Measurements from ENCODE around the gene CAMTA2. TPM values are rescaled to one million over a fixed set of nuclear protein-coding genes. Genes with fewer than 3 reads are reported as not detected.

The CAMTA2 gene
- total and polyA plus RNA-seq, 2 donors from 2014 or later, result 40.1 to 47.1 TPM

DNA sequence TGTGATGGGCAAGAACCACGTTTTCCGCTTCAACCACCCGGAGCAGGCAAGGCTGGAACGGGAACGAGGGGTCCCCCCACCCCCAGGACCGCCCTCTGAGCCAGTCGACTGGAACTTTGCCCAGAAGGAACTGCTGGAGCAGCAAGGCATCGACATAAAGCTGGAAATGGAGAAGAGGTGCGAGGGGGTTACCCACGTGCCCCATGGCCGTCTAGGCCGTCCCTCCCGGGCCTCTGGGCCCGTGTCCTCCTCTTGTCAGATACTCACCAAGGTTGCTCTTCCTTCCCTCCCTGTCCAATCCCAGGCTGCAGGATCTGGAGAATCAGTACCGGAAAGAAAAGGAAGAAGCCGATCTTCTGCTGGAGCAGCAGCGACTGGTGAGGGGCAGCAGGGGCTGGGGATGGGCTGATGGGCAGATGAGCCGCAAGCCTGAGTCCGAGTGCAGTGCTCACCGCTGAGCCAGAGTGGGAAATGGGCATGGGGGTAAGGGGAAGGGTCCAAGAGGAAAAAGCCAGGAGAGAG, 33.1 kb upstream of the CAMTA2 start:
- no peak overlapping the region for H3K9ac ChIP-seq (ENCODE audit: low read length in 3 of 3)
- no peak for FAIRE-seq
- intact Hi-C loops (cut with DNase I), result no loop called here
- no peaks in the 10 kb centered on the region for H3K27me3 ChIP-seq (ENCODE audit: control insufficient read depth, insufficient read depth, low read length)
- DNase-seq, result no peak
- H3K4me3 ChIP-seq (ENCODE audit: low read length in 3 of 3), result no peak overlapping the region
- no peaks in the 10 kb centered on the region for H3K4me1 ChIP-seq (ENCODE audit: control insufficient read depth in 2 of 3, insufficient read depth in 2 of 3, low read depth in 1 of 3, low read length in 3 of 3)
- TF ChIP-seq, protein P1, sequence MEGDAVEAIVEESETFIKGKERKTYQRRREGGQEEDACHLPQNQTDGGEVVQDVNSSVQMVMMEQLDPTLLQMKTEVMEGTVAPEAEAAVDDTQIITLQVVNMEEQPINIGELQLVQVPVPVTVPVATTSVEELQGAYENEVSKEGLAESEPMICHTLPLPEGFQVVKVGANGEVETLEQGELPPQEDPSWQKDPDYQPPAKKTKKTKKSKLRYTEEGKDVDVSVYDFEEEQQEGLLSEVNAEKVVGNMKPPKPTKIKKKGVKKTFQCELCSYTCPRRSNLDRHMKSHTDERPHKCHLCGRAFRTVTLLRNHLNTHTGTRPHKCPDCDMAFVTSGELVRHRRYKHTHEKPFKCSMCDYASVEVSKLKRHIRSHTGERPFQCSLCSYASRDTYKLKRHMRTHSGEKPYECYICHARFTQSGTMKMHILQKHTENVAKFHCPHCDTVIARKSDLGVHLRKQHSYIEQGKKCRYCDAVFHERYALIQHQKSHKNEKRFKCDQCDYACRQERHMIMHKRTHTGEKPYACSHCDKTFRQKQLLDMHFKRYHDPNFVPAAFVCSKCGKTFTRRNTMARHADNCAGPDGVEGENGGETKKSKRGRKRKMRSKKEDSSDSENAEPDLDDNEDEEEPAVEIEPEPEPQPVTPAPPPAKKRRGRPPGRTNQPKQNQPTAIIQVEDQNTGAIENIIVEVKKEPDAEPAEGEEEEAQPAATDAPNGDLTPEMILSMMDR (IDR thresholded peaks at IDR 0.05; ENCODE audit: borderline replicate concordance, extremely low read depth, insufficient read depth), result no peak
- no peak overlapping the region for H3K27ac ChIP-seq (ENCODE audit: low read depth in 2 of 2, low read length in 2 of 2)
- no peaks in the 10 kb centered on the region for H3K9me3 ChIP-seq (ENCODE audit: control insufficient read depth in 2 of 3, insufficient read depth in 1 of 3, low read length in 3 of 3)
- peaks cover 0 to 26% (median 18%) of the 10 kb centered on the region in 3 donors for H3K36me3 ChIP-seq (ENCODE audit: control insufficient read depth in 2 of 3, insufficient read depth in 3 of 3, low read length in 3 of 3)

DNA sequence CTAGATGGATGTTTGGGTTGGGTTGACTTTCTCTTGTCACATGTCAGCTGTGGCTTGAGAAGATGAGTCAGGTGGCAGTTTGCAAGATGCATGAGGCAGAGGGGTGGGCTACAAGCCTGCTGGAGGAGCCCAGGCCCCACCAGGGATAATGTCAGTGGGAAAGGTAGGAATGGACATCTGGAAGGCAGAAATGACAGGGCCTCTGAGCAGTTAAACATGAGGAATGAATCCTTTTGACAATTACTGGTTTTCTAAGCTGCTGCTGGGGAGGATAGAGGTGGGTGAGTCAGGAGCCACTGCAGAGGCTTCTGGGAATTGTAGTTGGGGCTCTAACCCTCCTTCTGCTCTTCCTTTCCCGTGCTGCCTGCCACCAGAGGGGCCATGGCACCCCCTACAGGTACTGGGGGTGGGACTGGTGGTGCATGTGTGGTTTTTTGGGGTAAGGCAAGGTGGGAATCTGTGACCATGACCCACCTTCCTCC, 32.0 kb upstream of the CAMTA2 start:
- H3K9ac ChIP-seq (ENCODE audit: low read length in 3 of 3), result no peak overlapping the region
- H3K4me1 ChIP-seq (ENCODE audit: control insufficient read depth in 2 of 3, insufficient read depth in 2 of 3, low read depth in 1 of 3, low read length in 3 of 3), result no peaks in the 10 kb centered on the region
- no peak overlapping the region for H3K27ac ChIP-seq (ENCODE audit: low read depth in 2 of 2, low read length in 2 of 2)
- H3K9me3 ChIP-seq (ENCODE audit: control insufficient read depth in 2 of 3, insufficient read depth in 1 of 3, low read length in 3 of 3), result no peaks in the 10 kb centered on the region
- DNase-seq (no peak), FAIRE-seq (no peak)
- TF ChIP-seq, protein P1 (IDR thresholded peaks at IDR 0.05; ENCODE audit: borderline replicate concordance, extremely low read depth, insufficient read depth), result no peak
- H3K36me3 ChIP-seq (ENCODE audit: control insufficient read depth in 2 of 3, insufficient read depth in 3 of 3, low read length in 3 of 3), result peaks cover 0 to 33% (median 22%) of the 10 kb centered on the region in 3 donors
- no peaks in the 10 kb centered on the region for H3K27me3 ChIP-seq (ENCODE audit: control insufficient read depth, insufficient read depth, low read length)
- H3K4me3 ChIP-seq (ENCODE audit: low read length in 3 of 3), result no peak overlapping the region
- intact Hi-C loops (cut with DNase I), result no loop called here

DNA sequence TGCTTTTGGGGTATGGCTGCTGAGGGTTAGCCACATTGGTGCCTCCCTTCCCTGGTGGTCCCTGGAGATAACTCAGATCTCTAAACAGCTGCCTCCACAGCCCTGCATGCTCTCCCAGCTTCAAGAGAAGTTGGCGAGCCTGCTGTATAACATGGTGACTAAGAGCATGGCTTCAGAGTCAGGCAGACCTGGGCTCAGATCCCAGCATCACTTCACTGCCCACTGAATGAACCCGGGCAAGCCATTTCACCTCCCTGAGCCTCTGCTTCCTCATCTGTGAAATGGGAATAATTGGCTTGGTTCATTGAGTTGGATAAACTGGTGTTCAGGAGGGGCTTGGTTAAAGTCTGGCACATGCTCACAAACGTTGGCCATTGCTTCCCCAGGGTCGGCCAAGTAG, 26.9 kb upstream of the CAMTA2 start:
- Histone ChIP-seq H3K9ac (ENCODE audit: low read length in 3 of 3) (no peak overlapping the region), H3K4me3 (ENCODE audit: low read length in 3 of 3) (no peak overlapping the region), H3K4me1 (ENCODE audit: control insufficient read depth in 2 of 3, insufficient read depth in 2 of 3, low read depth in 1 of 3, low read length in 3 of 3) (no peaks in the 10 kb centered on the region), H3K9me3 (ENCODE audit: control insufficient read depth in 2 of 3, insufficient read depth in 1 of 3, low read length in 3 of 3) (no peaks in the 10 kb centered on the region), H3K27ac (ENCODE audit: low read depth in 2 of 2, low read length in 2 of 2) (no peak overlapping the region), H3K36me3 (ENCODE audit: control insufficient read depth in 2 of 3, insufficient read depth in 3 of 3, low read length in 3 of 3) (peaks cover 0 to 30% (median 22%) of the 10 kb centered on the region in 3 donors), H3K27me3 (ENCODE audit: control insufficient read depth, insufficient read depth, low read length) (no peaks in the 10 kb centered on the region)
- FAIRE-seq (no peak), DNase-seq (no peak)
- TF ChIP-seq, protein P1 (IDR thresholded peaks at IDR 0.05; ENCODE audit: borderline replicate concordance, extremely low read depth, insufficient read depth), result no peak
- intact Hi-C loops (cut with DNase I), result no loop called here

DNA sequence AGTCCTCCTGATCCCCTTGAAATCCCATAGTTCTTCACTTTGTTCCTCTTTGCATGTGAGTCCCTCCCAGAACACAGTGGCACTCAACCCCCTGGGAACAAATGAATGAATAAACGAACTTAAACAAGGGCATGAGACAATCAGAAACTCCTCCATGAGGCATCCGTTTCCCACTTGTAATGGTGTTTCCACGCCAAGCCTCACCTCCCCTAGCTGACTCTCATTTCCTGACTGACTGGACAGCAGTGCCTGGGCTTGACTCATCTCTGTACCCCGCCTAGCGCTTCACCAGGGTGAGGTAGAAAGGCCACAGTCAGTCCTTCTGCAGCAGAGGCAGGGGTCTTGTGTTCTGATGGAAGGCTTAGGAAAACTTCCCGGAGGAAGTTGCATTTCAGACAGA, 24.5 kb upstream of the CAMTA2 start:
- intact Hi-C loops (cut with DNase I), result no loop called here
- Histone ChIP-seq H3K27ac (ENCODE audit: low read depth in 2 of 2, low read length in 2 of 2) (no peak overlapping the region), H3K9me3 (ENCODE audit: control insufficient read depth in 2 of 3, insufficient read depth in 1 of 3, low read length in 3 of 3) (no peaks in the 10 kb centered on the region), H3K9ac (ENCODE audit: low read length in 3 of 3) (no peak overlapping the region), H3K27me3 (ENCODE audit: control insufficient read depth, insufficient read depth, low read length) (no peaks in the 10 kb centered on the region), H3K36me3 (ENCODE audit: control insufficient read depth in 2 of 3, insufficient read depth in 3 of 3, low read length in 3 of 3) (peaks cover 0 to 37% (median 28%) of the 10 kb centered on the region in 3 donors), H3K4me3 (ENCODE audit: low read length in 3 of 3) (no peak overlapping the region), H3K4me1 (ENCODE audit: control insufficient read depth in 2 of 3, insufficient read depth in 2 of 3, low read depth in 1 of 3, low read length in 3 of 3) (no peaks in the 10 kb centered on the region)
- no peak for DNase-seq
- no peak for FAIRE-seq
- TF ChIP-seq, protein P1 (IDR thresholded peaks at IDR 0.05; ENCODE audit: borderline replicate concordance, extremely low read depth, insufficient read depth), result no peak
